H9 (cell line): ENCODE data around the gene KAT6B. TPM values are rescaled to one million over a fixed set of nuclear protein-coding genes. Genes with fewer than 3 reads are reported as not detected.

Source experiments
- DNase-seq: peaks from one replicate; pipeline ENCODE4 v3.0.0-alpha.2; 2017
- H2AFZ ChIP-seq: one replicate; pipeline ENCODE4 v1.6.1; 2013; ENCODE audit warnings: mild to moderate bottlenecking, low read length, control low read depth, moderate library complexity
- H2AK5ac ChIP-seq: 2 replicates; pipeline ENCODE4 v1.6.1; 2013; ENCODE audit warnings: low read length, control low read depth, mixed read lengths; ENCODE audit not compliant: insufficient read length
- H2BK120ac ChIP-seq: one replicate; pipeline ENCODE4 v1.6.1; 2013; ENCODE audit warnings: low read depth, mild to moderate bottlenecking, low read length, control low read depth, inconsistent platforms; ENCODE audit not compliant: poor library complexity, severe bottlenecking
- H2BK12ac ChIP-seq: 2 replicates; pipeline ENCODE4 v1.6.1; 2013; ENCODE audit warnings: low read length, control low read depth, mixed read lengths, low read depth; ENCODE audit not compliant: insufficient read length
- H2BK15ac ChIP-seq: 2 replicates; pipeline ENCODE4 v1.6.1; 2013; ENCODE audit warnings: low read depth, low read length, control low read depth
- H2BK20ac ChIP-seq: one replicate; pipeline ENCODE4 v1.6.1; 2013; ENCODE audit warnings: low read depth, mild to moderate bottlenecking, low read length, control low read depth, inconsistent platforms; ENCODE audit not compliant: poor library complexity, severe bottlenecking
- H2BK5ac ChIP-seq: 2 replicates; pipeline ENCODE4 v1.6.1; 2013; ENCODE audit warnings: low read length, control low read depth, mixed read lengths; ENCODE audit not compliant: insufficient read length
- H3K14ac ChIP-seq: 2 replicates; pipeline ENCODE4 v1.6.1; 2013; ENCODE audit warnings: low read length, control low read depth; ENCODE audit not compliant: insufficient read depth
- H3K18ac ChIP-seq: 2 replicates; pipeline ENCODE4 v1.6.1; 2013; ENCODE audit warnings: low read depth, mild to moderate bottlenecking, mixed read lengths, low read length, control low read depth; ENCODE audit not compliant: insufficient read length
- H3K23ac ChIP-seq: 2 replicates; pipeline ENCODE4 v1.6.1; 2013; ENCODE audit warnings: low read length, control low read depth, mixed read lengths, low read depth; ENCODE audit not compliant: insufficient read length
- H3K23me2 ChIP-seq: 2 replicates; pipeline ENCODE4 v1.6.1; 2013; ENCODE audit warnings: low read depth, mild to moderate bottlenecking, mixed read lengths, low read length, control low read depth; ENCODE audit not compliant: insufficient read length, poor library complexity, severe bottlenecking
- H3K27ac ChIP-seq: 2 replicates; pipeline ENCODE4 v1.5.1; 2013; ENCODE audit warnings: low read length, control low read depth, mixed read lengths, low read depth; ENCODE audit not compliant: insufficient read length
- H3K27me3 ChIP-seq: 2 replicates; pipeline ENCODE4 v1.6.1; 2013; ENCODE audit warnings: low read length, control low read depth, inconsistent platforms; ENCODE audit not compliant: insufficient read depth
- H3K4ac ChIP-seq: 2 replicates; pipeline ENCODE4 v1.6.1; 2013; ENCODE audit warnings: low read depth, mild to moderate bottlenecking, control low read depth, inconsistent platforms, low read length, moderate library complexity
- H3K4me1 ChIP-seq: 2 replicates; pipeline ENCODE4 v1.6.1; 2013; ENCODE audit warnings: low read length, control low read depth, inconsistent platforms; ENCODE audit not compliant: insufficient read depth
- H3K4me2 ChIP-seq: 2 replicates; pipeline ENCODE4 v1.6.1; 2013; ENCODE audit warnings: low read length, control low read depth, mixed read lengths; ENCODE audit not compliant: insufficient read length, insufficient read depth
- H3K56ac ChIP-seq: 2 replicates; pipeline ENCODE4 v1.6.1; 2013; ENCODE audit warnings: low read depth, mild to moderate bottlenecking, mixed read lengths, low read length, control low read depth; ENCODE audit not compliant: insufficient read length
- H3K79me1 ChIP-seq: 2 replicates; pipeline ENCODE4 v1.6.1; 2013; ENCODE audit warnings: low read depth, mild to moderate bottlenecking, moderate library complexity, low read length, control low read depth, inconsistent platforms; ENCODE audit not compliant: insufficient read depth, poor library complexity, severe bottlenecking
- H3K79me2 ChIP-seq: 2 replicates; pipeline ENCODE4 v1.6.1; 2013; ENCODE audit warnings: low read length, control low read depth, inconsistent platforms; ENCODE audit not compliant: insufficient read depth
- H3K9ac ChIP-seq: 2 replicates; pipeline ENCODE4 v1.6.1; 2013; ENCODE audit warnings: low read length, control low read depth, mixed read lengths; ENCODE audit not compliant: insufficient read length; ENCODE audit errors: extremely low read depth
- H3K9me3 ChIP-seq: one replicate; pipeline ENCODE4 v1.6.1; 2013; ENCODE audit warnings: low read depth, low read length, inconsistent platforms; ENCODE audit not compliant: control insufficient read depth
- H3T11ph ChIP-seq: one replicate; pipeline ENCODE4 v1.6.1; 2013; ENCODE audit warnings: mild to moderate bottlenecking, low read length, control low read depth, inconsistent platforms
- H4K20me1 ChIP-seq: one replicate; pipeline ENCODE4 v1.6.1; 2013; ENCODE audit not compliant: control insufficient read depth, insufficient read length, insufficient read depth
- H4K5ac ChIP-seq: 2 replicates; pipeline ENCODE4 v1.6.1; 2013; ENCODE audit warnings: low read depth, mild to moderate bottlenecking, mixed read lengths, low read length, control low read depth; ENCODE audit not compliant: insufficient read length
- H4K8ac ChIP-seq: replicated peaks from 2 replicates; pipeline ENCODE4 v1.6.1; 2013; ENCODE audit warnings: low read length, control low read depth, mixed read lengths, low read depth; ENCODE audit not compliant: insufficient read length
- H4K91ac ChIP-seq: 2 replicates; pipeline ENCODE4 v1.6.1; 2013; ENCODE audit warnings: low read depth, mild to moderate bottlenecking, moderate library complexity, mixed read lengths, low read length, control low read depth; ENCODE audit not compliant: insufficient read length
- H3K27ac Mint-ChIP-seq, 3 experiments: 2 replicates in 2 of 3; 3 replicates in 1 of 3; pipeline ENCODE4 v1.8.0; 2020 to 2021; ENCODE audit warnings: mixed read lengths in 3 of 3, mild to moderate bottlenecking in 1 of 3, moderate library complexity in 1 of 3
- H3K27me3 Mint-ChIP-seq: 2 replicates; pipeline ENCODE4 v1.8.0; 2021; ENCODE audit warnings: low read depth, mild to moderate bottlenecking, moderate library complexity, mixed read lengths
- H3K36me3 Mint-ChIP-seq, 3 experiments: 2 replicates in 2 of 3; 3 replicates in 1 of 3; pipeline ENCODE4 v1.8.0; 2020 to 2021; ENCODE audit warnings: low read depth in 3 of 3, mixed read lengths in 3 of 3; ENCODE audit not compliant: insufficient read depth in 1 of 3
- H3K4me1 Mint-ChIP-seq, 2 experiments: 2 replicates each; pipeline ENCODE4 v1.8.0; 2020; ENCODE audit warnings: mixed read lengths in 2 of 2
- H3K4me3 Mint-ChIP-seq, 2 experiments: 2 replicates in 1 of 2; 3 replicates in 1 of 2; pipeline ENCODE4 v1.8.0; 2020 to 2021; ENCODE audit warnings: mild to moderate bottlenecking in 2 of 2, mixed read lengths in 2 of 2, moderate library complexity in 1 of 2
- H3K9me3 Mint-ChIP-seq, 2 experiments: 2 replicates in 1 of 2; 3 replicates in 1 of 2; pipeline ENCODE4 v1.8.0; 2020; ENCODE audit warnings: mild to moderate bottlenecking in 2 of 2, mixed read lengths in 2 of 2, moderate library complexity in 1 of 2
- WGBS: extraction: QIAGEN DNeasy Blood & Tissue Kit; methylation state at CpG from one replicate; pipeline ENCODE4 v1.1.7; 2013; ENCODE audit warnings: missing lambda C conversion rate, low lambda C conversion rate, mixed read lengths; ENCODE audit not compliant: insufficient read length; ENCODE audit errors: extremely low coverage; 5-methylcytosine and 5-hydroxymethylcytosine counted together
- total RNA-seq: library from RNA; stranded (reverse); gene quantifications from 2 replicates; pipeline ENCODE4 v1.2.1, GENCODE V29; 2021
- TF ChIP-seq, protein P1 (sequence below): fragments of 200-600 bp; sonication (generic); conservative IDR thresholded peaks from 3 replicates; pipeline ENCODE4 v1.8.0; 2021; ENCODE audit warnings: antibody characterized with exemption, mild to moderate bottlenecking

The KAT6B gene
- total RNA-seq, 1 experiment from 2014 or later: 34.2 TPM

DNA sequence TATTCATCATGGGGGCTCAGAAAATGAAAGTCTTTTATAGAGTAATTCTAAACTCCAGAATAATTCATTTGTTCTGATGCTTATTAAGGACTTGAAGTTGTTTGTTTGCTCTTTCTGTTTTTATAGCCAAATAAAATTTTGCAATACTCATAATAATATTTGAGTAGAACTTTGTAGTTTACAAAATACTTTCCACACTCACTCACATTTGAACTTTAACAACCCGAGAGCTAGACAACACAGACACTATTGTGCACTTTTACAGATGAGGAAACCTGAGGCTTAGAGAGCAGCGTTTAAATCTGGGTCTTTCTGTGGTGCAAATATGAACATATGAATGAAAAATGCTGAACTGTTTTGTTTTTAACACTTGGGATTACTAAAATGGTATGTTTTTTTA, 126.8 kb downstream of the KAT6B start:
- Histone ChIP-seq H3K23me2 (no peaks in the 10 kb centered on the region), H4K8ac (no peak overlapping the region), H3K9ac (no peak overlapping the region), H3K9me3 (no peaks in the 10 kb centered on the region), H3K4me2 (no peak overlapping the region), H2BK120ac (no peak overlapping the region), H3K23ac (no peak overlapping the region), H4K20me1 (no peaks in the 10 kb centered on the region), H3K79me1 (no peaks in the 10 kb centered on the region), H2AK5ac (no peak overlapping the region), H3K56ac (no peak overlapping the region), H4K91ac (no peak overlapping the region), H3T11ph (no peak overlapping the region), H2BK5ac (no peak overlapping the region), H3K4ac (no peak overlapping the region), H2AFZ (no peak overlapping the region), H3K14ac (no peak overlapping the region), H2BK20ac (no peak overlapping the region), H3K27ac (no peak overlapping the region), H2BK12ac (no peak overlapping the region), H3K79me2 (no peaks in the 10 kb centered on the region), H2BK15ac (no peak overlapping the region), H3K27me3 (no peaks in the 10 kb centered on the region), H4K5ac (no peak overlapping the region), H3K4me1 (no peaks in the 10 kb centered on the region), H3K18ac (no peak overlapping the region)
- no peaks in the 10 kb centered on the region for H3K27me3 Mint-ChIP-seq
- no peak overlapping the region for H3K4me3 Mint-ChIP-seq
- H3K4me1 Mint-ChIP-seq: peaks cover 4 to 7% of the 10 kb centered on the region in 2 experiments; a peak in 3 of 4 replicates
- H3K9me3 Mint-ChIP-seq: no peaks in the 10 kb centered on the region
- no peaks in the 10 kb centered on the region; a peak in 1 of 7 replicates for H3K36me3 Mint-ChIP-seq
- peak overlapping the region in 1 of 3 experiments; percentile 45; a peak in 1 of 7 replicates for H3K27ac Mint-ChIP-seq
- TF ChIP-seq, protein P1, sequence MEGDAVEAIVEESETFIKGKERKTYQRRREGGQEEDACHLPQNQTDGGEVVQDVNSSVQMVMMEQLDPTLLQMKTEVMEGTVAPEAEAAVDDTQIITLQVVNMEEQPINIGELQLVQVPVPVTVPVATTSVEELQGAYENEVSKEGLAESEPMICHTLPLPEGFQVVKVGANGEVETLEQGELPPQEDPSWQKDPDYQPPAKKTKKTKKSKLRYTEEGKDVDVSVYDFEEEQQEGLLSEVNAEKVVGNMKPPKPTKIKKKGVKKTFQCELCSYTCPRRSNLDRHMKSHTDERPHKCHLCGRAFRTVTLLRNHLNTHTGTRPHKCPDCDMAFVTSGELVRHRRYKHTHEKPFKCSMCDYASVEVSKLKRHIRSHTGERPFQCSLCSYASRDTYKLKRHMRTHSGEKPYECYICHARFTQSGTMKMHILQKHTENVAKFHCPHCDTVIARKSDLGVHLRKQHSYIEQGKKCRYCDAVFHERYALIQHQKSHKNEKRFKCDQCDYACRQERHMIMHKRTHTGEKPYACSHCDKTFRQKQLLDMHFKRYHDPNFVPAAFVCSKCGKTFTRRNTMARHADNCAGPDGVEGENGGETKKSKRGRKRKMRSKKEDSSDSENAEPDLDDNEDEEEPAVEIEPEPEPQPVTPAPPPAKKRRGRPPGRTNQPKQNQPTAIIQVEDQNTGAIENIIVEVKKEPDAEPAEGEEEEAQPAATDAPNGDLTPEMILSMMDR: no peak
- no CpG with 5 or more reads among the region's 2 CpGs for WGBS
- no peak for DNase-seq
